ENCODE results near the gene FAM171A2. TPM values are rescaled to one million over a fixed set of nuclear protein-coding genes. Genes with fewer than 3 reads are reported as not detected.

FAM171A2 gene
- 7.0 and 10.4 TPM in 2 replicates for total RNA-seq

GRCh38 chr17:44363613-44364159, at the start of gene FAM171A2:
Gene FAM171A2, minus strand, starts transcription at chr17:44363853. Its CDS starts 139 bp downstream, at chr17:44363714.

GRCh38 chr17:44389281-44389680, 25.6 kb upstream of the FAM171A2 start, which contains the start of gene ITGA2B:
Gene ITGA2B, minus strand, starts transcription at chr17:44389649. Its CDS starts 176 bp downstream, at chr17:44389473.

GRCh38 chr17:44344939-44345453, 18.7 kb downstream of the FAM171A2 start, which contains the start of gene GRN:
Gene GRN, plus strand, starts transcription at chr17:44345302. Its CDS starts 3,863 bp downstream, at chr17:44349165.

GRCh38 chr17:44324571-44325275, 38.9 kb downstream of the FAM171A2 start, which contains the start of gene SLC25A39:
Gene SLC25A39, minus strand, starts transcription at chr17:44324823. Its CDS starts 1,261 bp downstream, at chr17:44323562.

GRCh38 chr17:44308320-44308818, 55.3 kb downstream of the FAM171A2 start, which contains the start of gene RUNDC3A:
Gene RUNDC3A, plus strand, starts transcription at chr17:44308601. Its CDS starts 232 bp downstream, at chr17:44308833.

Other genes starting within 250 kb of the FAM171A2 start
- 18.5 and 20.7 TPM in 2 replicates for gene HDAC5, start 240.2 kb downstream of the FAM171A2 start, total RNA-seq
- gene HROB, start 221.9 kb downstream of the FAM171A2 start, total RNA-seq = 1.6 and 1.7 TPM in 2 replicates
- gene ASB16, start 193.1 kb downstream of the FAM171A2 start, total RNA-seq = not detected in 2 replicates
- gene TMUB2, start 176.9 kb downstream of the FAM171A2 start, total RNA-seq = 19.5 and 21.1 TPM in 2 replicates
- gene ATXN7L3, start 164.0 kb downstream of the FAM171A2 start, total RNA-seq = 38.3 and 49.5 TPM in 2 replicates
- gene UBTF, start 144.2 kb downstream of the FAM171A2 start, total RNA-seq = 35.1 and 45.3 TPM in 2 replicates
- gene SLC4A1, start 95.7 kb downstream of the FAM171A2 start, total RNA-seq = not detected in 2 replicates
- 0.32 TPM in 1 of 2 replicates, not detected in the other for gene RUNDC3A, start 55.3 kb downstream of the FAM171A2 start, total RNA-seq
- gene SLC25A39, start 39.0 kb downstream of the FAM171A2 start, total RNA-seq = 57.3 and 66.3 TPM in 2 replicates
- 148 and 276 TPM in 2 replicates for gene GRN, start 18.6 kb downstream of the FAM171A2 start, total RNA-seq
- gene ITGA2B, start 25.8 kb upstream of the FAM171A2 start, total RNA-seq = under 0.01 and 0.46 TPM in 2 replicates
- 12.7 and 19.0 TPM in 2 replicates for gene GPATCH8, start 139.6 kb upstream of the FAM171A2 start, total RNA-seq
- 1.4 and 2.6 TPM in 2 replicates for gene FZD2, start 193.6 kb upstream of the FAM171A2 start, total RNA-seq

All from epithelial cell of umbilical artery (primary cell).